Measurements from ENCODE around the gene LUZP4.
"Not testable (repeated sequence)": the region's sequence is repeated elsewhere in the genome, so short reads cannot be mapped to it uniquely, and the experiment has no call there.

The LUZP4 gene

GRCh38 chrX:115311601-115312001 is 22.1 kb downstream of the LUZP4 start:
- no peak for DNase-seq (ENCODE audit: low spot score)
- TF ChIP-seq CTCF (IDR thresholded peaks at IDR 0.05; ENCODE audit: extremely low read depth, missing control alignments), result no peak

GRCh38 chrX:115318139-115318538 is 28.6 kb downstream of the LUZP4 start:
- no peak for DNase-seq (ENCODE audit: low spot score)
- no peak for TF ChIP-seq CTCF (IDR thresholded peaks at IDR 0.05; ENCODE audit: extremely low read depth, missing control alignments)

- TF ChIP-seq CTCF (IDR thresholded peaks at IDR 0.05; ENCODE audit: extremely low read depth, missing control alignments), result no peak
- DNase-seq (ENCODE audit: low spot score), result no peak
These were observed 32.9 kb downstream of the LUZP4 start for GRCh38 chrX:115322375-115322774.

GRCh38 chrX:115324194-115324593 is 34.7 kb downstream of the LUZP4 start:
- no peak for TF ChIP-seq CTCF (IDR thresholded peaks at IDR 0.05; ENCODE audit: extremely low read depth, missing control alignments)
- DNase-seq (ENCODE audit: low spot score), result no peak

- DNase-seq (ENCODE audit: low spot score), result not testable (repeated sequence)
These were observed 39.8 kb downstream of the LUZP4 start for GRCh38 chrX:115329282-115329681.

- peak; percentile 38 for TF ChIP-seq CTCF (IDR thresholded peaks at IDR 0.05; ENCODE audit: extremely low read depth, missing control alignments)
- peak; percentile 50 for DNase-seq (ENCODE audit: low spot score)
These were observed 41.1 kb downstream of the LUZP4 start for GRCh38 chrX:115330498-115331168.

GRCh38 chrX:115332832-115333231 is 43.3 kb downstream of the LUZP4 start:
- TF ChIP-seq CTCF (IDR thresholded peaks at IDR 0.05; ENCODE audit: extremely low read depth, missing control alignments), result no peak
- DNase-seq (ENCODE audit: low spot score), result no peak

GRCh38 chrX:115333446-115333845 is 43.9 kb downstream of the LUZP4 start:
- DNase-seq (ENCODE audit: low spot score), result no peak
- TF ChIP-seq CTCF (IDR thresholded peaks at IDR 0.05; ENCODE audit: extremely low read depth, missing control alignments), result no peak
